Prostate gland (tissue), 2 donors: ENCODE results near the gene RALA. TPM values are rescaled to one million over a fixed set of nuclear protein-coding genes. Genes with fewer than 3 reads are reported as not detected.
"Not testable (repeated sequence)": the region's sequence is repeated elsewhere in the genome, so short reads cannot be mapped to it uniquely, and the experiment has no call there.

Experiments used
- DNase-seq: peaks from one replicate; pipeline ENCODE4 v3.0.0-alpha.2; 2019; ENCODE audit warnings: low spot score
- H3K27ac ChIP-seq, 2 donors: fragments of 200-600 bp; sonication (generic); 2 replicates each; pipeline ENCODE4 v1.5.1; 2017 to 2019
- H3K27me3 ChIP-seq: fragments of 200-600 bp; sonication (generic); replicated peaks from 2 replicates; pipeline ENCODE4 v1.5.1; 2019; ENCODE audit not compliant: insufficient read depth
- H3K36me3 ChIP-seq, 2 donors: fragments of 200-600 bp; sonication (generic); 1 replicate in 1 of 2; 2 replicates in 1 of 2; pipeline versions ENCODE4 v1.5.1 to v1.8.1; 2017 to 2019
- H3K4me1 ChIP-seq: fragments of 200-600 bp; sonication (generic); replicated peaks from 2 replicates; pipeline ENCODE4 v1.5.1; 2019
- H3K4me3 ChIP-seq, 2 donors: fragments of 200-600 bp; sonication (generic); 2 replicates each; pipeline ENCODE4 v1.5.1; 2017 to 2019
- H3K9me3 ChIP-seq: fragments of 200-600 bp; sonication (generic); 2 replicates; pipeline ENCODE4 v1.5.1; 2017
- POLR2A ChIP-seq: fragments of 450-650 bp; IDR thresholded peaks from one replicate; pipeline ENCODE4 v1.6.1; 2016; ENCODE audit warnings: antibody characterized with exemption, mild to moderate bottlenecking
- POLR2AphosphoS5 ChIP-seq: sonication (generic); formaldehyde crosslinking; IDR thresholded peaks from one replicate; pipeline ENCODE4 v1.6.1; 2017; ENCODE audit warnings: antibody characterized with exemption
- WGBS: methylation state at CpG from one replicate; pipeline ENCODE4 v1.1.5; 2018; 5-methylcytosine and 5-hydroxymethylcytosine counted together
- intact Hi-C: fragments of 100-400 bp; cut with DNase I; formaldehyde crosslinking; loops from one replicate; pipeline ENCODE4 v1.14.2; 2022
- total RNA-seq, 2 donors: library from RNA; depleted of rRNA; stranded (reverse); fragments of >200 nt; gene quantifications; one replicate each; pipeline ENCODE4 v1.1.0, GENCODE V29; 2016
- TF ChIP-seq, protein P1 (sequence below), 4 experiments: fragments of 200-600 bp in 2 of 4; fragments of 450-650 bp in 2 of 4; sonication (generic) in 2 of 4; IDR thresholded peaks; 1 replicate in 3 of 4; 2 replicates in 1 of 4; pipeline ENCODE4 v1.5.1; 2016 to 2019; ENCODE audit warnings: antibody characterized with exemption in 4 of 4, mild to moderate bottlenecking in 2 of 4, moderate library complexity in 2 of 4

The RALA gene
- total RNA-seq, 2 donors from 2014 or later, result 11.9 to 14.7 TPM

DNA sequence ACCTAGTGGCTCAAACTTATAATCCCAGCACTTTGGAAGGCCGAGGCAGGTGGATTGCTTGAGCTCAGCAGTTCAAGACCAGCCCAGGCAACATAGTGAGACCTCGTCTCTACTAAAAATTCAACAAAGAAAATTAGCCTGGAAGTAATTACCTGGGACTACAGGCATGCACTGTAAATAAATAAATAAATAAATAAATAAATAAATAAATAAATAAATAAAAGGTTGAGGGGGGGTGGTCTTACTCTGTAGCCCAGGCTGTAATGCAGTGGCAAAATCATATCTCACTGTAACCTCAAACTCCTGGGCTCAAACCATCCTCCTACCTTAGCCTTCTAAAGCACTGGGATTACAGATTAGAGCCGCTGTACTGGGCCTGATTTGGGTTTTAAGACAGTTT lies 50.5 kb downstream of the RALA start:
- DNase-seq, result no peak
- no peaks in the 10 kb centered on the region for H3K9me3 ChIP-seq
- no peaks in the 10 kb centered on the region for H3K36me3 ChIP-seq
- H3K27me3 ChIP-seq, result no peaks in the 10 kb centered on the region
- intact Hi-C loops, result no loop called here
- TF ChIP-seq POLR2AphosphoS5, result no peak
- no peak for TF ChIP-seq POLR2A
- TF ChIP-seq, protein P1, sequence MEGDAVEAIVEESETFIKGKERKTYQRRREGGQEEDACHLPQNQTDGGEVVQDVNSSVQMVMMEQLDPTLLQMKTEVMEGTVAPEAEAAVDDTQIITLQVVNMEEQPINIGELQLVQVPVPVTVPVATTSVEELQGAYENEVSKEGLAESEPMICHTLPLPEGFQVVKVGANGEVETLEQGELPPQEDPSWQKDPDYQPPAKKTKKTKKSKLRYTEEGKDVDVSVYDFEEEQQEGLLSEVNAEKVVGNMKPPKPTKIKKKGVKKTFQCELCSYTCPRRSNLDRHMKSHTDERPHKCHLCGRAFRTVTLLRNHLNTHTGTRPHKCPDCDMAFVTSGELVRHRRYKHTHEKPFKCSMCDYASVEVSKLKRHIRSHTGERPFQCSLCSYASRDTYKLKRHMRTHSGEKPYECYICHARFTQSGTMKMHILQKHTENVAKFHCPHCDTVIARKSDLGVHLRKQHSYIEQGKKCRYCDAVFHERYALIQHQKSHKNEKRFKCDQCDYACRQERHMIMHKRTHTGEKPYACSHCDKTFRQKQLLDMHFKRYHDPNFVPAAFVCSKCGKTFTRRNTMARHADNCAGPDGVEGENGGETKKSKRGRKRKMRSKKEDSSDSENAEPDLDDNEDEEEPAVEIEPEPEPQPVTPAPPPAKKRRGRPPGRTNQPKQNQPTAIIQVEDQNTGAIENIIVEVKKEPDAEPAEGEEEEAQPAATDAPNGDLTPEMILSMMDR (IDR thresholded peaks at IDR 0.05), result no peak
- WGBS, result 99% methylated on average over 3 of the region's 3 CpGs
- H3K4me1 ChIP-seq, result no peaks in the 10 kb centered on the region
- H3K4me3 ChIP-seq, result no peak overlapping the region
- H3K27ac ChIP-seq, result no peak overlapping the region

GRCh38 chr7:39674406-39674805 lies 51.0 kb downstream of the RALA start:
- no peaks in the 10 kb centered on the region for H3K27me3 ChIP-seq
- H3K4me3 ChIP-seq, result no peak overlapping the region
- TF ChIP-seq POLR2A (no peak), POLR2AphosphoS5 (no peak)
- TF ChIP-seq, protein P1 (IDR thresholded peaks at IDR 0.05), result no peak
- 81% methylated on average over 1 of the region's 1 CpG for WGBS
- no peaks in the 10 kb centered on the region for H3K4me1 ChIP-seq
- H3K9me3 ChIP-seq, result no peaks in the 10 kb centered on the region
- no peak for DNase-seq
- no peak overlapping the region for H3K27ac ChIP-seq
- no peaks in the 10 kb centered on the region for H3K36me3 ChIP-seq
- intact Hi-C loops, result no loop called here

- Histone ChIP-seq H3K27ac (no peak overlapping the region), H3K36me3 (no peaks in the 10 kb centered on the region), H3K9me3 (no peaks in the 10 kb centered on the region), H3K27me3 (no peaks in the 10 kb centered on the region), H3K4me1 (no peaks in the 10 kb centered on the region), H3K4me3 (no peak overlapping the region)
- 96% methylated on average over 2 of the region's 2 CpGs for WGBS
- TF ChIP-seq, protein P1 (IDR thresholded peaks at IDR 0.05), result no peak
- TF ChIP-seq POLR2AphosphoS5, result no peak
- intact Hi-C loops, result no loop called here
- no peak for DNase-seq
These were observed 53.0 kb downstream of the RALA start for GRCh38 chr7:39676346-39676745.

DNA sequence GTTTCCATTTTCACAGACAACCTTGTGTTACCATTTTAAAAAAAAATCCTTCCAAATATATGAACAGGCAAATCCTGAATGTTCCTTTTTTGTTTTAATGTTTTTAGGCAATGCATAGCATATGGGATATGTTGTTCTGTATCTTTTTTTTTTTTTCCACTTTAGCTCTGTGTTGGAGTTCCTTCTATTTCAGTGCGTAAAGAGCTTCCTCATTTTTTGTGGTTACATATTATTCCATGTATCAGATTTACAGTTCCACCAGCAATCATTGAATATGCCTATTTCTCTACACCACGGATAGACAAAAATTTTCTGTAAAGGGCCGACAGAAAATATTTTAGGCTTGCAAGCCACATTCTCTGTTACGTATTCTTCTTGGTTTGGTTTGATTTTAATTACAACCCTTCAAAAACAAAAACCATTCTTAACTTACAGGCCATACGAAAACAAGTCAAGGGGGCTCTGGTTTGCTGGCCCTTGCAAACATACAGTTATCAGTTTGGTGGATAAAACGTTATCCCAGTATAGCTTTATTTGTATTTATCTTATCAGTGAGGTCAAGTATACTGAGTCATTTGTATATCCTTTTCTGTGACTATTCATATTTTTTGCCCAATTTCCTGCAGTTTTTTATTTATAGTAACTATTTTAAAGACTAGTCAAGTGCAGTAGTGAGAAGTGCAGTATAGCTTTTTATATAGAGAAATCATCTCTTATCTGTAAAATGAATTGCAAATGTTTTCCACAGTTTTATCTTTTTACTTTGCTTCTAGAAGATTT lies 55.7 kb downstream of the RALA start:
- Histone ChIP-seq H3K4me3 (no peak overlapping the region), H3K4me1 (no peaks in the 10 kb centered on the region), H3K27ac (no peak overlapping the region), H3K9me3 (no peaks in the 10 kb centered on the region), H3K36me3 (no peaks in the 10 kb centered on the region), H3K27me3 (no peaks in the 10 kb centered on the region)
- TF ChIP-seq, protein P1 (IDR thresholded peaks at IDR 0.05), result no peak
- no peak for TF ChIP-seq POLR2AphosphoS5
- no peak for TF ChIP-seq POLR2A
- no peak for DNase-seq
- intact Hi-C loops, result no loop called here
- WGBS, result 85% methylated on average over 6 of the region's 6 CpGs

- H3K27me3 ChIP-seq, H3K4me3 ChIP-seq, intact Hi-C loops, DNase-seq, H3K27ac ChIP-seq, H3K36me3 ChIP-seq, H3K9me3 ChIP-seq, H3K4me1 ChIP-seq: not testable (repeated sequence)
- 96% methylated on average over 9 of the region's 9 CpGs for WGBS
These were observed 56.5 kb downstream of the RALA start for GRCh38 chr7:39679874-39680273.
